ENCODE measurements around the gene PDGFB.

DNA sequence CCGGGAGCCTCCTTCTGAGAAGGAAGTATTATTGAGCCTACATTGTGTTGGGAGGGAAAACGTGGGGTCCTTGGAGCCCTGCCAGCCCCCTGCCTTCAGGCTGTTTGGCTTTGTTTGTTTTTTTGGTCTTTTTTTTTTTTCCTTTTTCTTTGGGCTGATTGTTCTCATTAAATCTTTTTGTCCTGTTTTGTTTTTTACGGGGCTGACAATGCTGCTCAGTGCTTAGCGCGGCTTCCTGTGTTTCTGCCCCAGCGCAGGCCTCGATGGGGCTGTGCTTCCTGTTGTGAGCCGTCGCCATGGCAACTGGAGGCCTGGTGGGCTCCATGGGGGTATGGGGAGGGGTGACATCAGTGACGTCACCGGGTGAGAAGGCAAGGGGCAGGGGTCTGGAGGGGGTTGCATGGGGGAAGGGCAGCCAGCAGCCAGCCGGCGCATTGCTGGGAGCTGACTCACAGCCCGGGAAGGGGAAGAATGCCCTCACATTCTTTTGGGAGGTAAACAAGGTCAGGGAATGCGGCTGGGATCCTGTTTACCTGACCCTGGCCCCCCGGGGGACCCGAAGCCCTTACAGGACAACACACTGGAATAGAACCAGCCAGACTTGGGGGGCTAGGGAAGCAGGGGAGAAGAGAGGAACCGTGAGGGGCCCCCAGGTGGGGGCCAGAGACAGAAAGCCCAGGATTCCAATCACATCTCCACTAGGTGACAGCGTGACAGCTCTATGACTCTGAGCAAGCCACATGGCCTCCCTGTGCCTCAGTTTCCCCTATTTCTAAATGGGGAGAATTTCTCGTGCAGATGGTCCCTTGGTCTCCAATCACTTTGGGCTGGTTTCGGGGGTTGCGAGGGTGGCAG, 70.1 kb downstream of the PDGFB start:
- TF ChIP-seq EZH2 (IDR thresholded peaks at IDR 0.05) = no peak
- no peak for TF ChIP-seq POLR2AphosphoS5 (IDR thresholded peaks at IDR 0.05; ENCODE audit: low read depth, low read length)
- TF ChIP-seq, protein P1, sequence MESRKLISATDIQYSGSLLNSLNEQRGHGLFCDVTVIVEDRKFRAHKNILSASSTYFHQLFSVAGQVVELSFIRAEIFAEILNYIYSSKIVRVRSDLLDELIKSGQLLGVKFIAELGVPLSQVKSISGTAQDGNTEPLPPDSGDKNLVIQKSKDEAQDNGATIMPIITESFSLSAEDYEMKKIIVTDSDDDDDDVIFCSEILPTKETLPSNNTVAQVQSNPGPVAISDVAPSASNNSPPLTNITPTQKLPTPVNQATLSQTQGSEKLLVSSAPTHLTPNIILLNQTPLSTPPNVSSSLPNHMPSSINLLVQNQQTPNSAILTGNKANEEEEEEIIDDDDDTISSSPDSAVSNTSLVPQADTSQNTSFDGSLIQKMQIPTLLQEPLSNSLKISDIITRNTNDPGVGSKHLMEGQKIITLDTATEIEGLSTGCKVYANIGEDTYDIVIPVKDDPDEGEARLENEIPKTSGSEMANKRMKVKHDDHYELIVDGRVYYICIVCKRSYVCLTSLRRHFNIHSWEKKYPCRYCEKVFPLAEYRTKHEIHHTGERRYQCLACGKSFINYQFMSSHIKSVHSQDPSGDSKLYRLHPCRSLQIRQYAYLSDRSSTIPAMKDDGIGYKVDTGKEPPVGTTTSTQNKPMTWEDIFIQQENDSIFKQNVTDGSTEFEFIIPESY (IDR thresholded peaks at IDR 0.05; ENCODE audit: extremely low read depth, insufficient replicate concordance, low read length) = peak; percentile 56
- TF ChIP-seq, protein P2, sequence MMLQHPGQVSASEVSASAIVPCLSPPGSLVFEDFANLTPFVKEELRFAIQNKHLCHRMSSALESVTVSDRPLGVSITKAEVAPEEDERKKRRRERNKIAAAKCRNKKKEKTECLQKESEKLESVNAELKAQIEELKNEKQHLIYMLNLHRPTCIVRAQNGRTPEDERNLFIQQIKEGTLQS (IDR thresholded peaks at IDR 0.05) = no peak
- TF ChIP-seq RAD21 (IDR thresholded peaks at IDR 0.05; ENCODE audit: low read depth) = no peak; the same call in 1 of the 2 replicates
- TF ChIP-seq, protein P3, sequence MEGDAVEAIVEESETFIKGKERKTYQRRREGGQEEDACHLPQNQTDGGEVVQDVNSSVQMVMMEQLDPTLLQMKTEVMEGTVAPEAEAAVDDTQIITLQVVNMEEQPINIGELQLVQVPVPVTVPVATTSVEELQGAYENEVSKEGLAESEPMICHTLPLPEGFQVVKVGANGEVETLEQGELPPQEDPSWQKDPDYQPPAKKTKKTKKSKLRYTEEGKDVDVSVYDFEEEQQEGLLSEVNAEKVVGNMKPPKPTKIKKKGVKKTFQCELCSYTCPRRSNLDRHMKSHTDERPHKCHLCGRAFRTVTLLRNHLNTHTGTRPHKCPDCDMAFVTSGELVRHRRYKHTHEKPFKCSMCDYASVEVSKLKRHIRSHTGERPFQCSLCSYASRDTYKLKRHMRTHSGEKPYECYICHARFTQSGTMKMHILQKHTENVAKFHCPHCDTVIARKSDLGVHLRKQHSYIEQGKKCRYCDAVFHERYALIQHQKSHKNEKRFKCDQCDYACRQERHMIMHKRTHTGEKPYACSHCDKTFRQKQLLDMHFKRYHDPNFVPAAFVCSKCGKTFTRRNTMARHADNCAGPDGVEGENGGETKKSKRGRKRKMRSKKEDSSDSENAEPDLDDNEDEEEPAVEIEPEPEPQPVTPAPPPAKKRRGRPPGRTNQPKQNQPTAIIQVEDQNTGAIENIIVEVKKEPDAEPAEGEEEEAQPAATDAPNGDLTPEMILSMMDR (IDR thresholded peaks at IDR 0.05 in 2 of 3, conservative IDR thresholded peaks at IDR 0.05 in 1 of 3; ENCODE audit: borderline replicate concordance in 1 of 3, insufficient read depth in 1 of 3, low read depth in 2 of 3, low read length in 2 of 3) = 0 out of 6 replicates have a peak, but pooled peaks of 1 of the 3 experiments have one; percentile 8
- TF ChIP-seq EZH2phosphoT487 (IDR thresholded peaks at IDR 0.05; ENCODE audit: borderline replicate concordance) = no peak
- no peak for TF ChIP-seq ZNF274 (IDR thresholded peaks at IDR 0.05; ENCODE audit: low read depth, low read length)
- peak; percentile 85 for TF ChIP-seq FOSL1 (IDR thresholded peaks at IDR 0.05; ENCODE audit: low read depth)
- no peak for TF ChIP-seq YY1 (IDR thresholded peaks at IDR 0.05; ENCODE audit: extremely low read depth, insufficient replicate concordance, low read depth, low read length)
- TF ChIP-seq JUND (IDR thresholded peaks at IDR 0.05) = no peak; the same call in 1 of the 2 replicates

All from HCT116 (cell line).